ENCODE results near the gene NAXD. TPM values are rescaled to one million over a fixed set of nuclear protein-coding genes. Genes with fewer than 3 reads are reported as not detected.
"Not testable (repeated sequence)": the region's sequence is repeated elsewhere in the genome, so short reads cannot be mapped to it uniquely, and the experiment has no call there.

The NAXD gene
- polyA plus RNA-seq, 1 donor from 2014 or later, result 58.1 TPM

DNA sequence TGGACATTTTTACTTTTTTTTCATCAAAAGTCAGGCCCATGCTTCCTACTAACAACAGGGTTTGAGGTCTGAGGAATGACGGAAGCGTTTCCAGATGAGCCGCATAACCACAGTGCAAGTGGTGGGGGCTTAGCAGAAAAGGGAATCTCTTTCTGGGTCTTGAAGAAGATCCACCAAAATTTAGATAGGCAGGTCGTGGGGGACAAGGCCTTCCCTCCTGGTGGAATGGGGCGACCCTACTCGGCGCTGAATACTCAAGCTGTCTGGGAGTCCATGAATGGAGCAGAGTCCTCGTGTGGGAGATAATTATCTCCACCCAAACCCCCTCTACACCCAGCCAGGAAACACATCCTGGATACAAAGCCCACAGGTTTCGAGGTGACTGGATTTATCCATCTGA is 53.7 kb downstream of the NAXD start:
- Histone ChIP-seq H3K36me3 (ENCODE audit: insufficient read depth, low read length) (no peaks in the 10 kb centered on the region), H4K20me1 (ENCODE audit: insufficient read depth) (no peaks in the 10 kb centered on the region), H3K27me3 (ENCODE audit: insufficient read depth, low read depth, low read length) (no peaks in the 10 kb centered on the region), H3F3A (ENCODE audit: insufficient read depth, low read length, poor library complexity, severe bottlenecking) (no peaks in the 10 kb centered on the region), H3K9ac (ENCODE audit: low read length) (no peak overlapping the region), H3K9me2 (ENCODE audit: insufficient read depth, low read length) (no peaks in the 10 kb centered on the region), H3K27ac (ENCODE audit: low read length) (no peak overlapping the region), H3K9me3 (ENCODE audit: low read length) (no peaks in the 10 kb centered on the region), H3K79me2 (replicated peaks; ENCODE audit: insufficient read depth, low read length) (no peaks in the 10 kb centered on the region), H2AFZ (ENCODE audit: low read depth, low read length) (no peak overlapping the region), H3K4me2 (ENCODE audit: low read length) (no peak overlapping the region), H3K4me3 (ENCODE audit: low read length) (no peak overlapping the region)
- TF ChIP-seq EZH2 (IDR thresholded peaks at IDR 0.05; ENCODE audit: borderline replicate concordance, insufficient read depth, low read length, poor library complexity, severe bottlenecking), result no peak
- TF ChIP-seq EP300 (conservative IDR thresholded peaks at IDR 0.05; ENCODE audit: poor library complexity, severe bottlenecking), result no peak
- TF ChIP-seq, protein P1, sequence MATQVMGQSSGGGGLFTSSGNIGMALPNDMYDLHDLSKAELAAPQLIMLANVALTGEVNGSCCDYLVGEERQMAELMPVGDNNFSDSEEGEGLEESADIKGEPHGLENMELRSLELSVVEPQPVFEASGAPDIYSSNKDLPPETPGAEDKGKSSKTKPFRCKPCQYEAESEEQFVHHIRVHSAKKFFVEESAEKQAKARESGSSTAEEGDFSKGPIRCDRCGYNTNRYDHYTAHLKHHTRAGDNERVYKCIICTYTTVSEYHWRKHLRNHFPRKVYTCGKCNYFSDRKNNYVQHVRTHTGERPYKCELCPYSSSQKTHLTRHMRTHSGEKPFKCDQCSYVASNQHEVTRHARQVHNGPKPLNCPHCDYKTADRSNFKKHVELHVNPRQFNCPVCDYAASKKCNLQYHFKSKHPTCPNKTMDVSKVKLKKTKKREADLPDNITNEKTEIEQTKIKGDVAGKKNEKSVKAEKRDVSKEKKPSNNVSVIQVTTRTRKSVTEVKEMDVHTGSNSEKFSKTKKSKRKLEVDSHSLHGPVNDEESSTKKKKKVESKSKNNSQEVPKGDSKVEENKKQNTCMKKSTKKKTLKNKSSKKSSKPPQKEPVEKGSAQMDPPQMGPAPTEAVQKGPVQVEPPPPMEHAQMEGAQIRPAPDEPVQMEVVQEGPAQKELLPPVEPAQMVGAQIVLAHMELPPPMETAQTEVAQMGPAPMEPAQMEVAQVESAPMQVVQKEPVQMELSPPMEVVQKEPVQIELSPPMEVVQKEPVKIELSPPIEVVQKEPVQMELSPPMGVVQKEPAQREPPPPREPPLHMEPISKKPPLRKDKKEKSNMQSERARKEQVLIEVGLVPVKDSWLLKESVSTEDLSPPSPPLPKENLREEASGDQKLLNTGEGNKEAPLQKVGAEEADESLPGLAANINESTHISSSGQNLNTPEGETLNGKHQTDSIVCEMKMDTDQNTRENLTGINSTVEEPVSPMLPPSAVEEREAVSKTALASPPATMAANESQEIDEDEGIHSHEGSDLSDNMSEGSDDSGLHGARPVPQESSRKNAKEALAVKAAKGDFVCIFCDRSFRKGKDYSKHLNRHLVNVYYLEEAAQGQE (IDR thresholded peaks at IDR 0.05; ENCODE audit: borderline replicate concordance), result no peak

DNA sequence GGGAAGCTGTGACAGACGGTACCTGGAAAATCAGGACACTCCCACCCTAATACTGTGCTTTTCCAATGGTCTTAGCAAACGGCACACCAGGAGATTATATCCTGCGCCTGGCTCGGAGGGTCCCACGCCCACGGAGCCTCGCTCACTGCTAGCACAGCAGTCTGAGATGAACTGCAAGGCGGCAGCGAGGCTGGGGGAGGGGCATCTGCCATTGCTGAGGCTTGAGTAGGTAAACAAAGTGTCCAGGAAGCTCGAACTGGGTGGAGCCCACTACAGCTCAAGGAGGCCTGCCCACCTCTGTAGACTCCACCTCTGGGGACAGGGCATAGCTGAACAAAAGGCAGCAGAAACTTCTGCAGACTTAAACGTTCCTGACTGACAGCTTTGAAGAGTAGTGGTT is 54.5 kb downstream of the NAXD start:
- not testable (repeated sequence) for H4K20me1 ChIP-seq (ENCODE audit: insufficient read depth); H3K27ac ChIP-seq (ENCODE audit: low read length); H3K9ac ChIP-seq (ENCODE audit: low read length); H3K27me3 ChIP-seq (ENCODE audit: insufficient read depth, low read depth, low read length); H3K79me2 ChIP-seq (replicated peaks; ENCODE audit: insufficient read depth, low read length); H3K4me2 ChIP-seq (ENCODE audit: low read length); H2AFZ ChIP-seq (ENCODE audit: low read depth, low read length); H3K36me3 ChIP-seq (ENCODE audit: insufficient read depth, low read length); H3F3A ChIP-seq (ENCODE audit: insufficient read depth, low read length, poor library complexity, severe bottlenecking); H3K9me3 ChIP-seq (ENCODE audit: low read length); H3K4me3 ChIP-seq (ENCODE audit: low read length); H3K9me2 ChIP-seq (ENCODE audit: insufficient read depth, low read length)

DNA sequence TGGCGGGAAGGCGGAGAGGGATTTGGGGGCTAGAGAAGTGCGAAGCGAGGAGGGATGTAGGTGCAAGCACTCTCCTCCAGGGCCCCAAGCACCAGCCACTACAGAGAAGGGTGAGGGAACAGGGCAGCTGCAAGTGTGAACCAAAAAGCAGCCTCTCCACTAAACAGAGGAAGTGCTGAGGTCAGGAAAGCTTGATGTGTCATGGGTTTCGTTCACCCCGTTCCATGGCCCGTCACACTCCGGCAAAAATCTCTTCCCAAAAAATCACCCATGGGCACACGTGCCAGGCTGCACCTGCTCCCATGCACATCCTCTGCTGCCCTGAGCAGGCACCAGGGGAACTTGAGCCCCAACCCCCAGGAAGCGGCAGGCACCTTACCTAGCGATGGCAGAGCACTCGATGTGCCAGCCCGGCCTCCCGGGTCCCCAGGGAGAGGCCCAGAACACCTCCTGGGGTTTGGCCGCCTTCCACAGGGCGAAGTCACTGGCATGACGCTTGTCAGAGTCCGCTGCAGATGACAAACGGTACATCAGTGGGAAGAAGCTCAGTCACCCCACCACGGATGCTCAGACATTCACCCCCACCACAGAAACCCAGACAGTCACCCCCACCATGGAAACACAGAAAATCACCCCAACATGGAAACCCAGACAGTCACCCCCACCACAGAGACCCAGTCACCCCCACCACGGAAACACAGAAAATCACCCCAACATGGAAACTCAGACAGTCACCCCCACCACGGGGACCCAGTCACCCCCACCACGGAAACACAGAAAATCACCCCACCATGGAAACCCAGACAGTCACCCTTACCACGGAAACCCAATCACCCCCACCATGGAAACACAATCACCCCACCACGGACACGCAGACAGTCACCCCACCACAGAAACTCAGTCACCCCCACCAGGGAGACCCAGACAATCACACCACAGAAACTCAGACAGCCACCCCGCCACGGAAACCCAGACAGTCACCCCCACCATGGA is 61.5 kb downstream of the NAXD start:
- no peak overlapping the region for H3K4me2 ChIP-seq (ENCODE audit: low read length)
- no peaks in the 10 kb centered on the region for H3K79me2 ChIP-seq (replicated peaks; ENCODE audit: insufficient read depth, low read length)
- H3F3A ChIP-seq (ENCODE audit: insufficient read depth, low read length, poor library complexity, severe bottlenecking), result no peaks in the 10 kb centered on the region
- H2AFZ ChIP-seq (ENCODE audit: low read depth, low read length), result no peak overlapping the region
- H3K27ac ChIP-seq (ENCODE audit: low read length), result no peak overlapping the region
- H3K9ac ChIP-seq (ENCODE audit: low read length), result no peak overlapping the region
- H3K36me3 ChIP-seq (ENCODE audit: insufficient read depth, low read length), result no peaks in the 10 kb centered on the region
- no peaks in the 10 kb centered on the region for H3K27me3 ChIP-seq (ENCODE audit: insufficient read depth, low read depth, low read length)
- no peaks in the 10 kb centered on the region for H4K20me1 ChIP-seq (ENCODE audit: insufficient read depth)
- H3K9me2 ChIP-seq (ENCODE audit: insufficient read depth, low read length), result no peaks in the 10 kb centered on the region
- H3K9me3 ChIP-seq (ENCODE audit: low read length), result no peaks in the 10 kb centered on the region
- H3K4me3 ChIP-seq (ENCODE audit: low read length), result no peak overlapping the region
- no peak for TF ChIP-seq TAF1 (IDR thresholded peaks at IDR 0.05; ENCODE audit: low read depth)
- TF ChIP-seq, protein P2, sequence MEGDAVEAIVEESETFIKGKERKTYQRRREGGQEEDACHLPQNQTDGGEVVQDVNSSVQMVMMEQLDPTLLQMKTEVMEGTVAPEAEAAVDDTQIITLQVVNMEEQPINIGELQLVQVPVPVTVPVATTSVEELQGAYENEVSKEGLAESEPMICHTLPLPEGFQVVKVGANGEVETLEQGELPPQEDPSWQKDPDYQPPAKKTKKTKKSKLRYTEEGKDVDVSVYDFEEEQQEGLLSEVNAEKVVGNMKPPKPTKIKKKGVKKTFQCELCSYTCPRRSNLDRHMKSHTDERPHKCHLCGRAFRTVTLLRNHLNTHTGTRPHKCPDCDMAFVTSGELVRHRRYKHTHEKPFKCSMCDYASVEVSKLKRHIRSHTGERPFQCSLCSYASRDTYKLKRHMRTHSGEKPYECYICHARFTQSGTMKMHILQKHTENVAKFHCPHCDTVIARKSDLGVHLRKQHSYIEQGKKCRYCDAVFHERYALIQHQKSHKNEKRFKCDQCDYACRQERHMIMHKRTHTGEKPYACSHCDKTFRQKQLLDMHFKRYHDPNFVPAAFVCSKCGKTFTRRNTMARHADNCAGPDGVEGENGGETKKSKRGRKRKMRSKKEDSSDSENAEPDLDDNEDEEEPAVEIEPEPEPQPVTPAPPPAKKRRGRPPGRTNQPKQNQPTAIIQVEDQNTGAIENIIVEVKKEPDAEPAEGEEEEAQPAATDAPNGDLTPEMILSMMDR (IDR thresholded peaks at IDR 0.05; ENCODE audit: poor library complexity, severe bottlenecking), result no peak
- TF ChIP-seq POLR2AphosphoS5 (IDR thresholded peaks at IDR 0.05), result no peak
- TF ChIP-seq, protein P1 (IDR thresholded peaks at IDR 0.05; ENCODE audit: borderline replicate concordance), result no peak
- TF ChIP-seq MXI1 (conservative IDR thresholded peaks at IDR 0.05; ENCODE audit: poor library complexity, severe bottlenecking), result no peak
- no peak for TF ChIP-seq SMC3 (conservative IDR thresholded peaks at IDR 0.05; ENCODE audit: poor library complexity)
- TF ChIP-seq EZH2 (IDR thresholded peaks at IDR 0.05; ENCODE audit: borderline replicate concordance, insufficient read depth, low read length, poor library complexity, severe bottlenecking), result no peak
- TF ChIP-seq EP300 (conservative IDR thresholded peaks at IDR 0.05; ENCODE audit: poor library complexity, severe bottlenecking), result no peak
- no peak for TF ChIP-seq RAD21 (conservative IDR thresholded peaks at IDR 0.05)

All from neural cell (in vitro differentiated cells).